Endothelial cell of umbilical vein (primary cell): ENCODE data around the gene TANGO2. TPM values are rescaled to one million over a fixed set of nuclear protein-coding genes. Genes with fewer than 3 reads are reported as not detected.

Source experiments
- BruUV-seq: library from RNA; stranded (reverse); fragments of 400-500 nt; replicated peaks from 2 replicates; lab custom pipeline; 2021; lab: Mats Ljungman, UMichigan
- CTCF ChIA-PET: fragments of 300-600, 350-600 bp; sonication (Branson Sonifier 250); formaldehyde crosslinking; loops from one replicate; lab custom pipeline; 2021; ENCODE audit warnings: antibody characterized with exemption, inconsistent platforms; lab: Charles Lee
- POLR2A ChIA-PET: fragments of 300-600, 350-600 bp; sonication (Branson Sonifier 250); formaldehyde crosslinking; loops from one replicate; lab custom pipeline; 2021; ENCODE audit warnings: antibody characterized with exemption, inconsistent platforms; lab: Charles Lee
- DNase-seq: peaks from one replicate; pipeline ENCODE4 v3.0.0-alpha.2; 2011; ENCODE audit warnings: low read depth, low spot score
- FAIRE-seq: peaks from 2 replicates; lab custom pipeline; 2011; peaks lifted over from hg19 to GRCh38; lab: Jason Lieb, UNC
- H2AFZ ChIP-seq: 2 replicates; pipeline ENCODE4 v1.6.0; 2012; ENCODE audit warnings: low read depth, low read length, control low read depth, inconsistent platforms
- H3K27ac ChIP-seq: 2 replicates; pipeline ENCODE4 v1.5.1; 2011; ENCODE audit warnings: low read depth, mild to moderate bottlenecking, control low read depth, low read length, moderate library complexity; ENCODE audit not compliant: insufficient read depth
- H3K27me3 ChIP-seq, 2 experiments: 2 replicates each; pipeline versions ENCODE4 v1.6.0 to v1.6.1; 2011; ENCODE audit warnings: low read length in 2 of 2, mixed read lengths in 1 of 2; ENCODE audit not compliant: control insufficient read depth in 2 of 2, insufficient read depth in 2 of 2
- H3K36me3 ChIP-seq, 2 experiments: 2 replicates in 1 of 2; 3 replicates in 1 of 2; pipeline ENCODE4 v1.5.1; 2011; ENCODE audit warnings: low read length in 2 of 2, mild to moderate bottlenecking in 1 of 2, moderate library complexity in 1 of 2; ENCODE audit not compliant: control insufficient read depth in 2 of 2, insufficient read depth in 2 of 2; ENCODE audit errors: extremely low read depth in 1 of 2
- H3K4me1 ChIP-seq: 3 replicates; pipeline ENCODE4 v1.5.1; 2011; ENCODE audit warnings: mild to moderate bottlenecking, low read length; ENCODE audit not compliant: control insufficient read depth, insufficient read depth; ENCODE audit errors: extremely low read depth
- H3K4me2 ChIP-seq: 2 replicates; pipeline ENCODE4 v1.6.1; 2011; ENCODE audit warnings: low read length, control low read depth, mixed read lengths; ENCODE audit not compliant: insufficient read depth
- H3K4me3 ChIP-seq, 3 experiments: fragments of 200-600 bp in 1 of 3; sonication (generic), shearing (Covaris generic) in 1 of 3; replicated peaks in 1 of 3; 2 replicates each; pipeline ENCODE4 v1.5.1; 2011 to 2016; ENCODE audit warnings: control low read depth in 3 of 3, low read length in 3 of 3, mild to moderate bottlenecking in 2 of 3, inconsistent platforms in 1 of 3, low read depth in 1 of 3, moderate library complexity in 1 of 3; ENCODE audit not compliant: insufficient read depth in 1 of 3
- H3K79me2 ChIP-seq: 2 replicates; pipeline ENCODE4 v1.6.0; 2012; ENCODE audit warnings: low read length, inconsistent platforms; ENCODE audit not compliant: control insufficient read depth, insufficient read depth
- H3K9ac ChIP-seq: replicated peaks from 2 replicates; pipeline ENCODE3; 2011; ENCODE audit warnings: low read length, control low read depth; ENCODE audit not compliant: insufficient read depth; ENCODE audit errors: extremely low read depth
- H3K9me1 ChIP-seq: replicated peaks from 3 replicates; pipeline ENCODE4 v1.6.0; 2011; ENCODE audit warnings: mild to moderate bottlenecking, low read length; ENCODE audit not compliant: control insufficient read depth, insufficient read depth; ENCODE audit errors: extremely low read depth
- H3K9me3 ChIP-seq: replicated peaks from 2 replicates; pipeline ENCODE4 v1.5.1; 2012; ENCODE audit warnings: low read length, inconsistent platforms; ENCODE audit not compliant: control insufficient read depth, insufficient read depth
- H4K20me1 ChIP-seq: replicated peaks from 2 replicates; pipeline ENCODE3; 2011; ENCODE audit warnings: mild to moderate bottlenecking, low read length; ENCODE audit not compliant: control insufficient read depth, insufficient read depth; ENCODE audit errors: extremely low read depth
- EZH2 ChIP-seq: IDR thresholded peaks from 2 replicates; pipeline ENCODE4 v1.6.1; 2012; ENCODE audit warnings: borderline replicate concordance, low read depth, mild to moderate bottlenecking, moderate library complexity, low read length, inconsistent platforms; ENCODE audit not compliant: severe bottlenecking
- FOS ChIP-seq: IDR thresholded peaks from 2 replicates; pipeline ENCODE4 v1.6.1; 2011; ENCODE audit warnings: mild to moderate bottlenecking, low read length, moderate library complexity, borderline replicate concordance; ENCODE audit not compliant: insufficient read depth
- GATA2 ChIP-seq: IDR thresholded peaks from 2 replicates; pipeline ENCODE4 v1.7.0; 2011; ENCODE audit warnings: low read depth, mild to moderate bottlenecking, moderate library complexity, mixed read lengths, low read length; ENCODE audit not compliant: insufficient read length, insufficient read depth
- JUN ChIP-seq: IDR thresholded peaks from 2 replicates; pipeline ENCODE4 v1.6.1; 2011; ENCODE audit warnings: borderline replicate concordance, low read depth; ENCODE audit not compliant: insufficient read length, insufficient read depth
- MYC ChIP-seq: IDR thresholded peaks from one replicate; pipeline ENCODE4 v1.6.1; 2011; ENCODE audit warnings: mild to moderate bottlenecking, low read depth, low read length
- POLR2A ChIP-seq: IDR thresholded peaks from 2 replicates; pipeline ENCODE4 v1.6.1; 2012; ENCODE audit warnings: low read depth, mild to moderate bottlenecking, control low read depth, low read length
- POLR2AphosphoS5 ChIP-seq: IDR thresholded peaks from 2 replicates; pipeline ENCODE4 v1.6.1; 2012; ENCODE audit warnings: low read depth, mild to moderate bottlenecking, control low read depth, low read length, moderate library complexity; ENCODE audit not compliant: insufficient read depth
- dilution Hi-C: fragments of 300-500 bp; cut with MboI; formaldehyde crosslinking; loops from one replicate; pipeline ENCODE4 v1.15.0; 2019; ENCODE audit warnings: low sequenced_read_pairs; ENCODE audit not compliant: extremely low pct_ligation_motif_present
- intact Hi-C: fragments of 100-400 bp; cut with micrococcal nuclease; formaldehyde crosslinking; loops from one replicate; pipeline ENCODE4 v1.10.0; 2022
- polyA plus RNA-seq, 4 experiments: library from polyadenylated mRNA; depleted of rRNA in 3 of 4; stranded (reverse) in 3 of 4; unstranded in 1 of 4; fragments of >200 nt; gene quantifications; 2 replicates each; pipeline versions ENCODE4 v1.2.1 to v1.2.3, GENCODE V29; 2011 to 2012; ENCODE audit warnings: missing spikeins in 1 of 4
- total RNA-seq: library from RNA; stranded (reverse); gene quantifications from 2 replicates; pipeline ENCODE4 v1.2.3, GENCODE V29; 2021
- TF ChIP-seq, protein P1 (sequence below), 2 donors: IDR thresholded peaks; 1 replicate in 1 of 2; 2 replicates in 1 of 2; pipeline ENCODE4 v1.5.1; 2011; ENCODE audit warnings: low read length in 2 of 2, mild to moderate bottlenecking in 2 of 2, moderate library complexity in 2 of 2, control low read depth in 1 of 2, inconsistent platforms in 1 of 2, low read depth in 1 of 2; ENCODE audit not compliant: insufficient read depth in 1 of 2; ENCODE audit errors: extremely low read depth in 1 of 2
- TF ChIP-seq, protein P2 (sequence below): IDR thresholded peaks from 2 replicates; pipeline ENCODE4 v1.6.1; 2011; ENCODE audit not compliant: insufficient read depth, insufficient read length

TANGO2 gene
- total and polyA plus RNA-seq, 2 donors (not counting 3 experiments of a cell fraction or from before 2014, with no cell fraction given) = 40.0 to 49.3 TPM

DNA sequence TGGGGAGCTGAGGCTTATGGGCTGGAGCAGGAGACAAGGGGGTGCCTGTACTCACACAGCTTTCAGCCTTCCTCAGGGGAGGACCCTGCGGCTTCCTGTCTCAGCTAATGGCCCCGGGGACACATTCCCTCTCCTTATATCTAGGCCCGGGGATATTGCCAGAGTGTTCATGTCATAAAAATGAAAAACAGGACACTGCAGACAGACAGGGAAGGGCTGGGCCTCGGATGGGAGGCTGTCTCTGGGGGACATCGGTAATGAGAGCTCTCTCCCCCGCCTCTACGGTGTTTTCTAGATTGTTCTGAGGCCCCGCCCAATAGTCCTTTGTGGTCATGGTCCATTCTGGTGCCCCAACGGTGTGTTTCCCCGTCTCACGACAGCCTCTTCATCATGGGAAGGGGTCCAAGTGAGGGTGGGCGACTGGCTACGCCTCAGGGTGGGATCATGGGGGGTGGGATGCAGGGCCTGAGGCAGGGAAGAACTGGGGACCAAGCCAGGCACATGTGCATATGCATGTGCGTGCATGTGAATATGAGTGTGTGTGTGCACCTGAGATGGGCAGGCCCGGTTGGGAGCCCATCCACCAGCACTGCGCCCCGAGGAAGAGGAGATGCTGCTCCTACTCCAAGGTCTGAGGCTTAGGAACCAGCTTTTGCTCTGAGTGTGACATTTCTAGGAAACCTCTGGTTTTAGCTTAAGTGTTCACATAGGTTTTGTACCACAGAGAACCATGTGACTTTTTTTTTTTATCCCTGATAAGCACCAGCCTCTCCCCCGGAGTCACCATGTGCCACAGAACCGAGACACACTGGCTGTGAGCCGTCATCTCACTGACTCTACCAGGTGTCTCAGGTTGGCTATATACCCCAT lies 9.6 kb upstream of the TANGO2 start:
- Histone ChIP-seq H3K9me3 (no peaks in the 10 kb centered on the region), H3K4me3 (no peak overlapping the region), H3K27me3 (no peaks in the 10 kb centered on the region), H2AFZ (no peak overlapping the region), H3K9ac (no peak overlapping the region), H4K20me1 (no peaks in the 10 kb centered on the region), H3K79me2 (no peaks in the 10 kb centered on the region), H3K4me2 (no peak overlapping the region), H3K4me1 (peaks cover 3% of the 10 kb centered on the region), H3K9me1 (no peaks in the 10 kb centered on the region), H3K27ac (no peak overlapping the region), H3K36me3 (no peaks in the 10 kb centered on the region)
- intact Hi-C loops (no loop called here), dilution Hi-C loops (no loop called here)
- FAIRE-seq (no peak), DNase-seq (no peak)
- POLR2A ChIA-PET = interaction anchor here (1.1 kb wide), 1 partner anchor 37 kb away, joined by 5 read pairs; no protein-coding TSS in a partner anchor
- no TSS peak for BruUV-seq
- no peak for TF ChIP-seq MYC
- no peak for TF ChIP-seq POLR2A
- TF ChIP-seq, protein P1, sequence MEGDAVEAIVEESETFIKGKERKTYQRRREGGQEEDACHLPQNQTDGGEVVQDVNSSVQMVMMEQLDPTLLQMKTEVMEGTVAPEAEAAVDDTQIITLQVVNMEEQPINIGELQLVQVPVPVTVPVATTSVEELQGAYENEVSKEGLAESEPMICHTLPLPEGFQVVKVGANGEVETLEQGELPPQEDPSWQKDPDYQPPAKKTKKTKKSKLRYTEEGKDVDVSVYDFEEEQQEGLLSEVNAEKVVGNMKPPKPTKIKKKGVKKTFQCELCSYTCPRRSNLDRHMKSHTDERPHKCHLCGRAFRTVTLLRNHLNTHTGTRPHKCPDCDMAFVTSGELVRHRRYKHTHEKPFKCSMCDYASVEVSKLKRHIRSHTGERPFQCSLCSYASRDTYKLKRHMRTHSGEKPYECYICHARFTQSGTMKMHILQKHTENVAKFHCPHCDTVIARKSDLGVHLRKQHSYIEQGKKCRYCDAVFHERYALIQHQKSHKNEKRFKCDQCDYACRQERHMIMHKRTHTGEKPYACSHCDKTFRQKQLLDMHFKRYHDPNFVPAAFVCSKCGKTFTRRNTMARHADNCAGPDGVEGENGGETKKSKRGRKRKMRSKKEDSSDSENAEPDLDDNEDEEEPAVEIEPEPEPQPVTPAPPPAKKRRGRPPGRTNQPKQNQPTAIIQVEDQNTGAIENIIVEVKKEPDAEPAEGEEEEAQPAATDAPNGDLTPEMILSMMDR (IDR thresholded peaks at IDR 0.05; ENCODE audit: extremely low read depth in 1 of 2, insufficient read depth in 1 of 2, low read depth in 1 of 2, low read length in 2 of 2) = no peak
- no peak for TF ChIP-seq FOS
- TF ChIP-seq GATA2 = no peak
- TF ChIP-seq, protein P2, sequence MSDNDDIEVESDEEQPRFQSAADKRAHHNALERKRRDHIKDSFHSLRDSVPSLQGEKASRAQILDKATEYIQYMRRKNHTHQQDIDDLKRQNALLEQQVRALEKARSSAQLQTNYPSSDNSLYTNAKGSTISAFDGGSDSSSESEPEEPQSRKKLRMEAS = no peak
- no peak for TF ChIP-seq POLR2AphosphoS5
- no peak for TF ChIP-seq JUN
- no peak for TF ChIP-seq EZH2
- CTCF ChIA-PET = interaction anchor here (0.7 to 7.3 kb wide), 6 partner anchors 8 to 41 kb away, joined by 3 to 304 read pairs (median 5); no protein-coding TSS in a partner anchor
